Right hindlimb (tissue), 1 donor: ENCODE measurements around the gene RB1.

ENCODE experiments used
- DNase-seq: peaks from one replicate; pipeline ENCODE4 v3.0.0-alpha.2; 2018

Gene RB1

GRCh38 chr13:48500652-48501197, 197.2 kb downstream of the RB1 start:
- no peak for DNase-seq

GRCh38 chr13:48501705-48502104, 198.2 kb downstream of the RB1 start:
- no peak for DNase-seq

- DNase-seq = no peak
These were observed 199.2 kb downstream of the RB1 start for GRCh38 chr13:48502601-48503319.

- DNase-seq = no peak
These were observed 201.1 kb downstream of the RB1 start for GRCh38 chr13:48504606-48505005.

- DNase-seq = no peak
These were observed 201.5 kb downstream of the RB1 start for GRCh38 chr13:48505012-48505411.

- no peak for DNase-seq
These were observed 202.1 kb downstream of the RB1 start for GRCh38 chr13:48505597-48506091.

GRCh38 chr13:48506092-48506701, 202.6 kb downstream of the RB1 start:
- DNase-seq = no peak

GRCh38 chr13:48507021-48507420, 203.5 kb downstream of the RB1 start:
- no peak for DNase-seq

- no peak for DNase-seq
These were observed 204.5 kb downstream of the RB1 start for GRCh38 chr13:48508011-48508410.

- DNase-seq = no peak
These were observed 207.1 kb downstream of the RB1 start for GRCh38 chr13:48510698-48511097.

GRCh38 chr13:48511621-48512230, 208.2 kb downstream of the RB1 start:
- DNase-seq = no peak

- DNase-seq = no peak
These were observed 211.2 kb downstream of the RB1 start for GRCh38 chr13:48514793-48515192.

- no peak for DNase-seq
These were observed 212.2 kb downstream of the RB1 start for GRCh38 chr13:48515732-48516131.

- DNase-seq = no peak
These were observed 214.5 kb downstream of the RB1 start for GRCh38 chr13:48518083-48518482.

GRCh38 chr13:48526286-48526685, 222.7 kb downstream of the RB1 start:
- DNase-seq = no peak

GRCh38 chr13:48527955-48528354, 224.4 kb downstream of the RB1 start:
- no peak for DNase-seq

- no peak for DNase-seq
These were observed 225.2 kb downstream of the RB1 start for GRCh38 chr13:48528720-48529119.

- no peak for DNase-seq
These were observed 227.3 kb downstream of the RB1 start for GRCh38 chr13:48530833-48531232.
